GM18499 (cell line): ENCODE results near the gene TSPAN18.

Experiments used
- ATAC-seq: cut with Tn5 transposase; IDR thresholded peaks from one replicate; pipeline ENCODE4 v1.9.1; 2021; ENCODE audit warnings: moderate number of reproducible peaks; ENCODE audit not compliant: insufficient read depth, unreplicated experiment

Gene TSPAN18

GRCh38 chr11:44709966-44710365, 16.8 kb upstream of the TSPAN18 start:
- ATAC-seq = no peak

DNA sequence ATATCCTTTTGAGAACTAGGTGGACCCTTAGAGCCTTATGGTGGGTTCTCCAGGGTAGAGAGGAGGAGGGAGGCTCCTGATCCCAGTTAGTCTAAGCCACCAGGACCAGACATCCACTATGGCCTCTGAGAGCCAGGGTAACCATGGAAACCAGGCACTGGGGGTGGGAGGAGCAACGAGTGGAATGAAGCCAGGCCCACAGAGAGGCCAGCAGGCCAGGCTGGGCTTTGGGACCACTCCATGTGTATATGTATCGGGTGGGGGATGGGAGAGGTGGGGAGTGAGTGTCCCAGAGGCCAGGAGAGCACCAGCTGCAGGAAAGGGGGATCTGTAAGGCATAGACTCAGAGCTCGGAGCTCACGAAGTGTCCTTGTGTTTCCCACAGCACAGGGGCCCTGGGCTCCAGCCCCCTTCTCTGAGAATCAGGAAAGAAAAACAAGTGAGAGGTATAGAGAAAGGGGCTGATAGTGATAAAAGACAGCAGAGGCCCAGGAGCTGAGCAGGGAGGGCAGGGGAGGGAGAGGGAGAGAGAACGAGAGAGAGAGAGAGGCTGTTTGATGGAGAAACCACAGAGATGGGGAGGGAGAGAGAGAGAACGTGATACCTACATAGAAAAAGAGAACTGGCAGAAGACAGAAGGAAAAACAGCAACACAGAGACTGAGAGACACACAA, 15.5 kb upstream of the TSPAN18 start:
- ATAC-seq = no peak

GRCh38 chr11:44711787-44712608, 14.8 kb upstream of the TSPAN18 start:
- no peak for ATAC-seq

- no peak for ATAC-seq
These were observed 13.7 kb upstream of the TSPAN18 start for GRCh38 chr11:44713022-44713421.

DNA sequence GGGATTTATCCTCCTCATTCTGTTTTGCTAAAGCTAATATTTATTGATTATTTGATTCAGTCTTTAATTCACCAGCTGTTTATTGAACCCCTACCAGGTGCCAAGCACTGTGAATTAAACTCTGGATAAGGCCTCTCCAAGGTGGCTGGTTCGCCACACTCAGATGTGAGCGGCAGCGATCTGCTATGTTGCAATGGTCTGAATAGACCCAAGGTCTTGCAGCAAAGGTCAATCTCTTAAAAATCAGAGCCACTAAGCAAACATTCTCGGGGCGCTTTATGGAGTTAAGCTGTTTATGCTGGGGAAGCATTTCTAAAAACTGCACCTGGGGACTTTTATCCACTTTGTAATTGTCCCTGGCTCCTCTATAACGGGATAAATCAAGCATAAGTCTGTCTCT, 10.5 kb upstream of the TSPAN18 start:
- ATAC-seq = no peak

- ATAC-seq = no peak
These were observed 8.7 kb upstream of the TSPAN18 start for GRCh38 chr11:44718057-44718456.

GRCh38 chr11:44718612-44719390, 8.0 kb upstream of the TSPAN18 start:
- ATAC-seq = no peak

DNA sequence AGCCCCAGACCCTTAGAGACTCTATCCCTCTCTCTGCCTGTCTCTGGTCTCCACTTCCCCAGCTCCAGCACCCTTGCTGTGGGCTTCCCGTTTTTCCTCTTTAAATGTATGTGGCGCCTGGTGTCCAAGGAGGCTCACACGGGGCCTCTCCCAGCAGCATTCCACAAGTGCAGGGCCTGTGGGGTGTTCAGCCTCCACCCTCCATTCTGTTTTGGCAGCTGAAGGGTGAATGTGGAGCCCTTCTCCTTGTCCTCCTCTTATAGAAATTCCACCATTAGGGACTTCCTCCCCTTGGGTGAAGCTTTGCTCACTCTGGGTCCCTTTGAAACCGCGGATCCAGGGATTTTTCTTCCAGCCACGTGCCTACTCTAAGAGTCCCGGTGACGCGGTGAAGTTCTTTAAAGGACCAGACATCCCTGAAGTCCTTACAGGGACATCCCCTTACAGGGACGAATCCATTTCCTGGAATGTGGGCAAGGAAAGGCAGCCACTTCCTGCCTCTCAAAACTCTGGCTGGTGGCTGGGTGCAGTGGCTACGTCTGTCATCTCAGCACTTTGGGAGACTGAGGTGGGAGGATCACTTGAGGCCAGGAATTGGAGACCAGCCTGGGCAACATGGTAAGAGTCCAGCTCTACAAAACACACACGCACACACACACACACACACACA, 1.6 kb upstream of the TSPAN18 start:
- no peak for ATAC-seq

GRCh38 chr11:44725757-44726282, 942 bp upstream of the TSPAN18 start:
- ATAC-seq = no peak

DNA sequence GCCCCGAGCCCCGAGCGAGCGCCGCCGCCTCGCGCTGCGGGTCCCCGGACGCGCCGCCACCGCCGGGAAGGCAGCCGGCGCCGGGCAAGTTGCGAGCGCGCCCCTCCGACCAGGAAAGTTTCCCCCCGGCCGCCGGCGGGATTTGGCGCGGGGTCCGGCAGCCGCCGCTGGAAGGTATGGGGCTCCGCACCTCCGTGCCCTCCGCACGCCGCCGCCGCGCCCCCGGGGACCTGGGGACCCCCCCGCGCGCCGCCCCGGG, 281 bp downstream of the TSPAN18 start:
- no peak for ATAC-seq

GRCh38 chr11:44727373-44728287, 868 bp downstream of the TSPAN18 start:
- ATAC-seq = no peak

DNA sequence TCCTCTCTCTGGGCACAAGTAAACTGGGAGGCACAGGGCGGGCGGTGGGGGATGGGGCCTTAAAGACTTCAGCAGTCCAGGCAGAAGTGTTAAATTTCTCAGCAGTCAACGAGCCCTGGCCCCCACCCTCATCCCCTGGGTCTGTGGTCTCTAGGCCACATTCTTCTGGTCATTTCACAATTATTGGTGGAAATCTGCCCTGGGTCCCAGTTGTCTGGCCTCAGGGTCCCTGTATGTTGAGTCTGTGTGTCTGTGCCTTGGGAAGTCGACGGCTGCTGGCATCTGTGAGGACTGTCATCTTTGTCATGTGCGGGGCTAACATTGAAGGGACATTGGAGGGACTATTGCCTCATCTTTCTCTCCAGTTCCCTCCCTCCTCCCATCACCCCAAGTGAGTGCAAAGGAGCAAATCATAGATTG, 1.7 kb downstream of the TSPAN18 start:
- ATAC-seq = no peak

DNA sequence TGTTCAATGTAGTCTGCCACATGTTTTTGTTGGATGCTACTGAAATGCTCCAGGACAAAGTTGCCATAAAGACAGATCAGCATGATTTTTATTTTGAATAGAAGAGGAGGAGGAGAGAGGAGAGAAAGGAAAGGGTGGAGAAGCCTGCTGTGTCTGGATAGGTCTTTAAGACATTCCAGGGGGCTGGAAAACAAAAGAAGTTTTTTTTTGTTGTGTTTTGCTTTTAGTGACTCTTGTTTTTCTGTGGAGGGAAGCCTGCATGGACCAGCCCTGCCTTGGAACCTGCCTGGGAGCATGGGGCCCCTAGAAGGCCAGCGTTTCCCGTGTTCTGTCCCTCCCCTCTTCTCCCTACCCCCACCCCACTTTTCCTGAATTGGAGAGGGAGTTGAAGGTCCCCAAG, 2.3 kb downstream of the TSPAN18 start:
- no peak for ATAC-seq

DNA sequence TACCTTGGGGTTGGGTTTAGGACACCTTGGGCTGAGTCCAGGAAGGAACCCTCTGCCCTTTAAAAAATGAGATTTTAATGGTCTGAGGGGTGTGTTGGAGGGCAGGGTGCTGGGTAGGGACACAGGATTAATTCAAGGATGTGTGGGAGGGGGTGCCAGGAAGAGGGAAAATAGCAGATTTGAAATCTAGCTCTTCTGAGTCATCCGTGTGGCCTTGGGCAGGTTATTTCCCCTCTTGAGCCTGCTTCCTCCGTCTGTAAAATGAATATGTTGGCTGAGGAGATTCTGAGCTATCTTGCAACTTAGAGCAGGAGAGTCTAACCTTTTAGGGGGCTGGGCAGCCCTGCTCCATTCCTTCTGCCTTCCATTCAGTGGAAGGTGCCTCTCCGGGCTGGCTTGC, 3.0 kb downstream of the TSPAN18 start:
- ATAC-seq = no peak

DNA sequence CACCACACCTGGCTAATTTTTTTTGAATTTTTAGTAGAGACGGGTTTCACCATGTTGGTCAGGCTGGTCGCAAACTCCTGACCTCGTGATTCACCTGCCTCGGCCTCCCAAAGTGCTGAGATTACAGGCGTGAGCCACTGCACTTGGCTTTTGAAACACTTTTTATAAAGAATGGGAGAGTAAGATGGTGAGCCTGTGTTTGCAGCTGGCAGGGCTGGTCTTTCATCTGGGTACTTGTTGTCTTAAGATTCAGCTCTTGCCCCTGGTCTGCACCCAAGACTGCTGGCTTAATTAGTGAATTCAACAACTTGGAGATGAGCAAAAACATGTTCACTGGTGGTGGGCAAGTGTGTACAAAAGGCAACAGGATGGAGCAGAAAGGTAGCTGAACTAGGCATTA, 4.0 kb downstream of the TSPAN18 start:
- no peak for ATAC-seq

GRCh38 chr11:44731685-44732430, 5.1 kb downstream of the TSPAN18 start:
- ATAC-seq = no peak

DNA sequence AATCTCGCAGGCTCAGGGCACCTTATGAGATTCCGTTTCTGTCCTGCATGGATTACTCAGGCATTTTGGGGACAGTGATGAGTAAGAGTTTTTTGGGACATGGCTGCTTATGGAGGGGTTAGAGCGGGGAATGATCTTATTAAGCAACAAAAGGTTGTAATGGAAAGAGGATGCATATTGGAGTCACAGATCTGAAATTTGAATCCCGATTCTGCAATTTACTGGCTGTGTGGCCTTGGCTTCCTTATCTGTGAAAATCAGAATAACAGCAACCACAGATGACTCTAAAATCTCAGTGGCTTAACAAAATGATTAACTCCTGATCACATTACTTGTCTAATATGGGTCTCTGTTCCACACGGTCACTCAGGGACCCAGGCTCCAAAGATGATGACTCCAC, 5.8 kb downstream of the TSPAN18 start:
- no peak for ATAC-seq

DNA sequence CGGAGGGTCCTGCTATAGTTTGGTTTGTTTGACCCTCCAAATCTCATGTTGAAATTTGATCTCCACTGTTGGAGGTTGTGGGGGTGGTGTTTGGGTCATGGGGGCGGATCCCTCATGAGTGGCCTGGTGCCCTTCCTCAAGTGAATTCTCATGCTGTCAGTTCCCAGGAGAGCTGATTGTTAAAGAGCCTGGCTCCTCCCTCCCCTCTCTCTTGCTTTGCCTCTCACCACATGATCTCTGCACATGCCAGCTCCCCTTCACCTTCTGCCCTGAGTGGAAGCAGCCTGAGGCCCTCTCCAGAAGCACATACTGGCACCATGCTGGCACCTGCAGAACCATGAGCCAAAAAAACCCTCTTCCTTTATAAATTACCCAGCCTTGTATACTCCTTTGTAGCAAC, 7.1 kb downstream of the TSPAN18 start:
- no peak for ATAC-seq

- no peak for ATAC-seq
These were observed 8.2 kb downstream of the TSPAN18 start for GRCh38 chr11:44734843-44735381.
